ENCODE results near the gene MINDY3. TPM values are rescaled to one million over a fixed set of nuclear protein-coding genes. Genes with fewer than 3 reads are reported as not detected.

MINDY3 gene
- total RNA-seq, 4 donors from 2014 or later: 14.6 to 23.5 (median 21.3) TPM

DNA sequence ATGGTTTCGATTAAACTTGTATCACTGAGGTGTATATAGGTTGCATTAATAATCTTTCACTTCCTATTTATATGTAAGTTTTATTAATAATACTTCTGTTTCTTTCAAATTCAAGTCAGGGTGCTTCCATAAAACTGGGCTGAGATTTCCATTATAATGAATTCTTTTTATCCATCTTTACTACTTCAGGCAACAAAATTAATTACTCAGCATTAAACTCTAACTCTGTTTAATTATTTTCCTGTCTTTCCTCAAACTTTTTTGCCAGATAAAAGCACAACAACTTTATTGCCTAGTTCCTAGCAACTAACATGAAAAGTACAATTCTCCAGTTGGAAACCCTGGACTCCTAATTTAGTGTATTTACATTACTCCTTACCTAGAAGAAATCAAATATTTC lies 3.0 kb upstream of the MINDY3 start:
- no peak for DNase-seq (ENCODE audit: low spot score in 2 of 2)
- intact Hi-C loops (cut with DNase I; ENCODE audit: low total_unique reads): no loop called here
- WGBS, 2 donors: 94 to 97% methylated on average over 1 of the region's 1 CpG
- H3K4me3 ChIP-seq (ENCODE audit: low read depth, poor library complexity, severe bottlenecking): no peak overlapping the region
- TF ChIP-seq, protein P1, sequence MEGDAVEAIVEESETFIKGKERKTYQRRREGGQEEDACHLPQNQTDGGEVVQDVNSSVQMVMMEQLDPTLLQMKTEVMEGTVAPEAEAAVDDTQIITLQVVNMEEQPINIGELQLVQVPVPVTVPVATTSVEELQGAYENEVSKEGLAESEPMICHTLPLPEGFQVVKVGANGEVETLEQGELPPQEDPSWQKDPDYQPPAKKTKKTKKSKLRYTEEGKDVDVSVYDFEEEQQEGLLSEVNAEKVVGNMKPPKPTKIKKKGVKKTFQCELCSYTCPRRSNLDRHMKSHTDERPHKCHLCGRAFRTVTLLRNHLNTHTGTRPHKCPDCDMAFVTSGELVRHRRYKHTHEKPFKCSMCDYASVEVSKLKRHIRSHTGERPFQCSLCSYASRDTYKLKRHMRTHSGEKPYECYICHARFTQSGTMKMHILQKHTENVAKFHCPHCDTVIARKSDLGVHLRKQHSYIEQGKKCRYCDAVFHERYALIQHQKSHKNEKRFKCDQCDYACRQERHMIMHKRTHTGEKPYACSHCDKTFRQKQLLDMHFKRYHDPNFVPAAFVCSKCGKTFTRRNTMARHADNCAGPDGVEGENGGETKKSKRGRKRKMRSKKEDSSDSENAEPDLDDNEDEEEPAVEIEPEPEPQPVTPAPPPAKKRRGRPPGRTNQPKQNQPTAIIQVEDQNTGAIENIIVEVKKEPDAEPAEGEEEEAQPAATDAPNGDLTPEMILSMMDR (IDR thresholded peaks at IDR 0.05): no peak
- TF ChIP-seq POLR2A (IDR thresholded peaks at IDR 0.05): no peak

DNA sequence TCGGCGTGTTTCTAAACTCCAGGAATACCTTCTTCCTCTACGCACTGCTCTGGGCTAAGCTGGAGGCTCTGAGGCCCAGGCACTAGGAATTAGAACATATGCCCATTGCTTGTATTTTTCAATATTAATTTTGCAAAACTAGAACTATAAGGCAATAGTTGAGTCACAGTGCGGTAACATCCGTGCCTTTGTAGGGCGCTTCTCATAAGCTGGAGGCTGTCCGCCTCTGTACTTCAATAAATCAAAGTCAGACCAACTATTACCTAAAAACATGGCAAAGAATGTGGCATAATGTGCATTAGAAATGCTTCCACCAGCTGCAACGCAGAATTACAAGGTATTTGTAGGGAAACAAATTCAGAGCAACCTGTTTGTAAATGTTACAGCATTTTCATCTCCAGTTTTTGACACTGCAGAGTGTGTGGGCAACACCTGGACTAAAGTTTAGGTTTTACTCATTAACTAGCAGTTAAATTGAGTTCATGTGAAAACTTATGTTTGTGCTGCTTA lies 440 bp upstream of the MINDY3 start:
- peak overlapping the region; percentile 87 for H3K4me3 ChIP-seq (ENCODE audit: low read depth, poor library complexity, severe bottlenecking)
- TF ChIP-seq, protein P1 (IDR thresholded peaks at IDR 0.05): no peak
- no peak for TF ChIP-seq POLR2A (IDR thresholded peaks at IDR 0.05)
- WGBS, 2 donors: 43 to 57% methylated on average over 8 of the region's 8 CpGs
- no peak for DNase-seq (ENCODE audit: low spot score in 2 of 2)
- intact Hi-C loops (cut with DNase I; ENCODE audit: low total_unique reads): no loop called here

DNA sequence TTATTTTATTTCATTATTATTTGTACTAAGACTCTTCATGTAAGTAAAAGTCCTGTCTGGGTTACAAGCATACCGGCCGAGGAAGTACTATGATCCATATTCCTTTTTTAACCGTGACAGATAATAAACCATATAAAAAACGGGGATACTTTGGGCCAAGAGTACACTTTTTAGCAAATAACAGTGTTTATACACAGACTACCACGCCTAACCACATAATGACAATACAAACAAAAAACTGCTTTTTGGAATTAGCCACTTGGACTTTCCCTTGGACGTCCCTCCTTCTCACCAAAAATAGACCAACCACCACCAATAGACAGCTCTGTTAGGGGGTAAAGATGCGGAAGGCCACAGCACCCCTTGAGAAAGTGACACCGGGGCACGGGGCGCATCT lies 800 bp downstream of the MINDY3 start:
- WGBS, 2 donors: 10 to 13% methylated on average over 10 of the region's 10 CpGs
- intact Hi-C loops (cut with DNase I; ENCODE audit: low total_unique reads): no loop called here
- no peak for DNase-seq (ENCODE audit: low spot score in 2 of 2)
- H3K4me3 ChIP-seq (ENCODE audit: low read depth, poor library complexity, severe bottlenecking): peak overlapping the region; percentile 87
- no peak for TF ChIP-seq POLR2A (IDR thresholded peaks at IDR 0.05)
- TF ChIP-seq, protein P1 (IDR thresholded peaks at IDR 0.05): no peak

DNA sequence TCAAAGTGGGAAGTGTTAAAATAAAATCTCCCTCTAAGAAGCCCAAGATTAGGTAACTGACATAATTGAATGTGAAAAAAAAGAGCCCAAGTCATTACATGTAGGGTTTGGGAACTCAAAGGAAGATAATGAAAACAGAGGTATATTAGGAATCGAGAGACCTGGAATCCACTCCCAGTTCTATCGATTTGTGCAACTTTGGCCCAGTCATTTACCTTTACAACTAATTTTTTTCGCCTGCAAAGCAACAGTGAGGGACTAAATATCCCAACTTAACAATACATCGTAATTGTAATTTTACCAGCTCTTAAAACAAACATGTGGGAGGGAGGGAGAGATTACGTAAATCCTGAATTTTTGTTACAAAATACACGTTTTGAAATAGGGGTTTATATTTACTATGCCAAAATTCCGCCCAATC lies 1.4 kb downstream of the MINDY3 start:
- TF ChIP-seq POLR2A (IDR thresholded peaks at IDR 0.05): no peak
- TF ChIP-seq, protein P1 (IDR thresholded peaks at IDR 0.05): no peak
- no peak for DNase-seq (ENCODE audit: low spot score in 2 of 2)
- intact Hi-C loops (cut with DNase I; ENCODE audit: low total_unique reads): no loop called here
- H3K4me3 ChIP-seq (ENCODE audit: low read depth, poor library complexity, severe bottlenecking): no peak overlapping the region
- WGBS, 2 donors: 77 to 82% methylated on average over 7 of the region's 7 CpGs

DNA sequence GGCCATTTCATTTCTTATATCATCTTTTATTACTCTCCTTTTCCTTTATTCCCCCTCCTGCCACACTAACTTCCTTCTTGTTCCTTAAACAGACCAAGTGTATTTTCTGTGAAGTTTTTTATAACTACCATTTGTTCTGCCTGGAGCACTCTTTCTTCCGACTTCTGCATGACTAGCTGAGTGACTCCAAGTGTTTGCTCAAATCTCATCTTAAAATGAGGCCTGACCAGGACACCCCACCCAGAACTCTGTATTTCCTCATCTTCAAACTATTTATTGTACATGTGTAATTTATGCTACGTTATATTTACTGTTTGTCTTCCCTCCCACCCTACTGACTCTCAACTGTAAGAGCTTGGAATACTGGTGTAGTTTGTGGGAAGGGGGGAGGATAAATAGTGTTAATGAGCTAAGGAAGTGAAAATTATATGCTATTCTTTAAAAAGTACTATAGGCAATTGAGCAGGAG lies 3.2 kb downstream of the MINDY3 start:
- TF ChIP-seq, protein P1 (IDR thresholded peaks at IDR 0.05): no peak
- no peak for TF ChIP-seq POLR2A (IDR thresholded peaks at IDR 0.05)
- no peak for DNase-seq (ENCODE audit: low spot score in 2 of 2)
- WGBS, 2 donors: 73 to 75% methylated on average over 2 of the region's 2 CpGs

More for the DNA sequence above, 3.2 kb downstream of the MINDY3 start:
- intact Hi-C loops (cut with DNase I; ENCODE audit: low total_unique reads): no loop called here
- no peak overlapping the region for H3K4me3 ChIP-seq (ENCODE audit: low read depth, poor library complexity, severe bottlenecking)
